GM12873 (cell line): Measurements from ENCODE around the gene HDAC11.

Experiments used
- CTCF ChIP-seq: IDR thresholded peaks from 2 replicates; pipeline ENCODE4 v1.5.1; 2012; ENCODE audit warnings: low read depth, mild to moderate bottlenecking, moderate library complexity, low read length, control low read depth; ENCODE audit not compliant: insufficient read depth; ENCODE audit errors: missing control alignments

HDAC11 gene

DNA sequence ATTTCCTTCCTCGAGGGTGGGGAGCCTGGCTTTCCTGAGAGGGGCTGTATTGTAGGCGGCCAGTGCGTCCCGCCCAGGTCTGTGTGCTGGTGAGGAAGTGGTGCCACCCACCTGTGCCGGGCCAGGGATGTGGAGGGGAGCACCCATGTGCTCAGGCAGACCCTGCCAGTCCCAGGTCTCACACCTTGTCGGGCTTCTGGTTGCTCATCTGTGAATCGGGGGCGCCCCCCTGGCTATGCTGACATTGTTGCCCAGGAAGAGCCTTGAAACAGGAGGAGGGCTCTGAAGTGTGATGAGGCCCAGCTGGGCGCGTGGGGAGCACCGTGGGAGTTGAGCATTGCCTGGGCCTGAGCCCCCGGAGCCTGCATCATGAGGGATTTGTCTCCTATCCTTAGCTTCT lies 73.6 kb downstream of the HDAC11 start:
- no peak for TF ChIP-seq CTCF

- TF ChIP-seq CTCF, result no peak
Measured at GRCh38 chr3:13555753-13556152, 75.6 kb downstream of the HDAC11 start.
